HG02840 (cell line): Measurements from ENCODE around the gene RPL3.

Experiments used
- ATAC-seq: cut with Tn5 transposase; IDR thresholded peaks from one replicate; pipeline ENCODE4 v1.9.1; 2021; ENCODE audit warnings: mild to moderate bottlenecking, moderate library complexity, moderate number of reproducible peaks; ENCODE audit not compliant: unreplicated experiment, low FRiP score

The RPL3 gene

DNA sequence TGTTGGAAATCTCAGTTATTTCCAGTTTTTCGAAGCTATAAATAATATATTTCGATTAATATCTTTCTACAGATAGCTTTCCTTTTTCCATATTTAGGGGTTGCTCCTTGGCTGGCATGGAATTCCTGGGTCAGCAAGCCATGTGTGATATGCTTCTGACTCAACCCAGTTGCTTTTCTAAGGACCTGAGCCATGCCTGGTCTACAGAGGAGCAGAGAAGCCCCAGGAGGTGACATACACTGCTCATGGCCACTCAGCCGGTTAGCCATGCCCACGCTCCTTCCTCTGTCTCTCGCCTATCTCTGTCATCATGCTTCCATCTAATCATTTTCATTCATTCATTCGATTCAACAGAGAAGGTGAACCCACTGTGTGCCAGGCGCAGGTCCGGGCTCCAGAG, 51.4 kb downstream of the RPL3 start:
- no peak for ATAC-seq

DNA sequence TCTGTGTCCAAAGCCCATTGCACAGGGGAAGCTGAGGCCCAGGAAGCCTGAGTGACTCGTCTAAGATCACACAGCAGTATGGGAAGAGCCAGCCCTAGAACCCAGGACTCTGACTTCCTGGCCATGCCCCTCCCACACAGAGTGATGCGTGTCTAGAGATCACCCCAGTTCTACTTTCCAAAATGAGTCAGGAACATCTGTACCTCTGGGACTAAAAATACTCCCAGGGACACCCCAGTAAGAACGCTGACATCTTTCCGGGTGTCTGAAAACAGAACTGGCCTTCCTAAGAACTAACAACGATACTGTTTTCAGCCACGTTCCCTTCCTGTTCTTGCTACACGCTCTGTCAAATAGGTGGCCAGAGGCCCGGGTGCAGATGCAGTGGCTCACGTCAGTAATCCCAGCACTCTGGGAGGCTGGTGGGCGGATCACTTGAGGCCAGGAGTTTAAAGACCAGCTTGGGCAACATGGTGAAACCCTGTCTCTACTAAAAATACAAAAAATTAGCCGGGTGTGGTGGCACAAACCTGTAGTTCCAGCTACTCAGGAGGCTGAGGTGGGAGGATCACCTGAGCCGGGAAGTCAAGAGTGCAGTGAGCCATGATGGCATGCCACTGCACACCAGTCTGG, 52.9 kb downstream of the RPL3 start:
- ATAC-seq = peak; percentile 67

DNA sequence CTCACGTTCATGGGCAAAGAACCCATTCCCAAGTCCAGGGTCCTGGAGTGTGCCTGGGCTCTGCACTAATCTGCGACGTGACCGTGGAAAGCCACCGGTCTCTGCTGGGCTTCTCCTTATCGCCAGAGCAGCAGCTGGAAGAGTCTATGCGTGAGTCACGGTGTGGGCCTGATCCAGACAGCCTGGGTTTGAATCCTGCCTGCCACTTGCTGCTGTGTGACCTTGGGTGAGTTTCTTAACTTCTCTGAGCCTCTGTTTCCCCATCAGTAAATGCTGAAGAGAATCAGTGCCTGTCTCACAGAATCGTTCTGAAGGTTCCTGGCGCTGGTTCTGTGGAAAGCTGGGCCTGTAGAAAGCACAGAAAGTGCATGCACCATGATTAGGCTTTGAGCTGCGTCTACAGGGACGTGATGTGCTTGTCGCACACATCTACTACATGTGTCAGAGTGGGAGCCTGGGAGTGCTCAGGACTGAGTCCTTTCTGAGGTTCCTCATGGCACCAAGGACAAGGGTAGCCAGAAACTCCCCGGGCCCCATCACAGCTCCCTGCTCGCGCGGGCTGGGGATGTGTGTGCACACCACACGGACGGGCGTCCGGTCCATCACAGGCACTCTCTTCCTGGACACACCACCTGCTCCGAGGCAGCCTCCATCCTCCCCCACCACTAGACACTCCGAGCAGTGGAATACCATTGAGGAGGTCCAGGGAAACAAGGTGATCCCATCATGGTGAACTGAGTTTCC, 54.1 kb downstream of the RPL3 start:
- ATAC-seq = no peak

DNA sequence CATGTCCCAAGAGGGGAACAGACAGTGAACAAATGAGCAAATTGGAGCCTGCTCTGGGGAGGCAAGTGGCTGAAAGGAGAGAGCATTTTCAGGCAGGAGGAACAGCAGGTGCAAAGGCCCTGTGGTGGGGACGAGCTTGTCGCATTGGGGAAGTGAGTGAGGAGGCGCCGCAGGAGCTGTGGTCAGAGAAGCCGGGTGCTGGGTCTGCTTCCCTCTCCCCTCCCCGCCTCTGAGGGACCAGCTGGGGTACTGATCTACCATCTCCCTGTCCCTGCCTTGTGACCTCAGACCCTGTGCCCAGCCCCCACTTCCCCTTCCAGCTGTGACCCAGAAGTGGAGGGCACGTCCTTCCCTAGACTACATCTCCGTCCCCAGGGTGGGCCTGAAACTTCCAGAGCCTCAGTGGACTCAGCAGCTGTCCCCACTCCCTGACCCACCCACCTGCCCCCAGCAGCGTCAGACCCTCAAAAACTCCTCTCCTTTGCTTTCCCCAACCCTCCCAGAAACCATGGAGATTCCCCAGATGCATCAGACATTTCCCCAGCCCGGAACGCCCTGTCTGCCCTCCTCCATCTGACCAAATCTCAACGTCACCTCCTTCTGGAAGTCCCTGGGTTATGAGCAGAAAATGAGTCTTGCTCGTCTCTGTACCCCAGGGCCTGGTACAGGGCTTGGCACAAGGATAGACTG, 54.9 kb downstream of the RPL3 start:
- no peak for ATAC-seq

DNA sequence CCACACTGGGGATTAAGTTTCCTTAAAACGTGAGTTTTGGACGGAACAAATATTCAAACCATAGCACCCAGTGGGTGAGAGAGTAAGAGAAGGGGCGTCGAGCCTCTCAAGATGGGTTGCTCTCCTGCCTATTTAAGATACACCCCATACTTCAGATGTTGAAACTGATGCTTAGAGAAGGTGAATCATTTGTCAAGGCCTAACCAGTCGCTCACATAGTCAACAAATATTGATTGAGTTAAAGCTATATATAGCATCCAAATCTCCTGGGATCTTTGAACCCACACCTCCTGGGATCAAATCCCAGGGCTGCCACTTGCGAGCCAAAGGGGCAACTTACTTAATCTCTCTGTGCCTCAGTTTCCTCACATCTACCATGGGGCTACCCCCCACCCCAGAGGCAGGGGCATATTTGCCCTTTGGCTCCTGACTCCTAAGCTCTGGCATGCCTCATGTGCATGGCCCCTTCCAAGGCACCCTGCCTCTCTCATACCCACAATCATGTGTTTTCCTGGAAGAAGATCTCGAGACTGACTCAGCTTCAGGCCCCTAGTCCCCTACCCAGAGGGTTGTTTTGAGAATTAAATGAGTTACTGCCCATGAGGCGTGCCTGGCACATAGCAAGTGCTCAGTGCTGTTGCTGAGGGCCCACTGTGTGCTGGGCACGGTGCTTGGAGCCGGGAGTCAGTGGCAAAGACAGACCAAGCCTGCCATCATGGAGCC, 55.6 kb downstream of the RPL3 start:
- no peak for ATAC-seq
